GM12891 (cell line): ENCODE data around the gene TTC36.

Experiments used
- PAX5 ChIP-seq: IDR thresholded peaks from 2 replicates; pipeline ENCODE4 v1.6.1; 2011; ENCODE audit warnings: low read length, moderate library complexity, mild to moderate bottlenecking; ENCODE audit not compliant: insufficient read depth, severe bottlenecking
- POLR2A ChIP-seq: IDR thresholded peaks from 2 replicates; pipeline ENCODE4 v1.6.1; 2011; ENCODE audit warnings: low read depth, low read length, control low read depth
- POLR2AphosphoS5 ChIP-seq: IDR thresholded peaks from 2 replicates; pipeline ENCODE4 v1.6.1; 2011; ENCODE audit warnings: low read depth, low read length, control low read depth
- SPI1 ChIP-seq: IDR thresholded peaks from 2 replicates; pipeline ENCODE4 v1.6.1; 2011; ENCODE audit warnings: low read depth, low read length, control low read depth
- TAF1 ChIP-seq: IDR thresholded peaks from 2 replicates; pipeline ENCODE4 v1.6.1; 2011; ENCODE audit warnings: low read depth, low read length, control low read depth

DNA sequence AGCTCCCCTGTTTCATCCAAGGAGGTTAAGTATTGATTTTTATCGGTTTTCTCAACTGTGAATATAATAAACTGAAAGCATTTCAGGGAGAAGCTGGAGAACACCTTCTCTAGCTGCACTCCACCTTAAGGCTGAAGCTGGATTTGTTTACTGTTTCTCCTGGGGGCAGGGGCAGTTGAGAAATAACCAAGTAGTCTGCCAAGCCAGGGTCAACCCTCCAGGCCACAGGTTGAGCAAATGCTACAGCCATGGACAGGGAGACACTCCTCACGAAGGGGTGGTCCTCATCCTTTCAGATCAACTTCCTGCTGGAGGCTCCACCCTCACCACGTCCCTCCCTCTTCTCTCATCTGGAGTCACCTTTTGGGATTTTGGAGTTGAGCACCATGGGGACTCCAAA, at the start of gene TTC36:
- TF ChIP-seq POLR2A (no peak), TAF1 (no peak), SPI1 (no peak), POLR2AphosphoS5 (no peak), PAX5 (no peak)
